H9 (cell line): ENCODE measurements around the gene KRTAP9-6. TPM values are rescaled to one million over a fixed set of nuclear protein-coding genes. Genes with fewer than 3 reads are reported as not detected.

Experiments
- DNase-seq: peaks from one replicate; pipeline ENCODE4 v3.0.0-alpha.2; 2017
- H2AFZ ChIP-seq: one replicate; pipeline ENCODE4 v1.6.1; 2013; ENCODE audit warnings: mild to moderate bottlenecking, low read length, control low read depth, moderate library complexity
- H2AK5ac ChIP-seq: 2 replicates; pipeline ENCODE4 v1.6.1; 2013; ENCODE audit warnings: low read length, control low read depth, mixed read lengths; ENCODE audit not compliant: insufficient read length
- H2BK120ac ChIP-seq: one replicate; pipeline ENCODE4 v1.6.1; 2013; ENCODE audit warnings: low read depth, mild to moderate bottlenecking, low read length, control low read depth, inconsistent platforms; ENCODE audit not compliant: poor library complexity, severe bottlenecking
- H2BK12ac ChIP-seq: 2 replicates; pipeline ENCODE4 v1.6.1; 2013; ENCODE audit warnings: low read length, control low read depth, mixed read lengths, low read depth; ENCODE audit not compliant: insufficient read length
- H2BK15ac ChIP-seq: 2 replicates; pipeline ENCODE4 v1.6.1; 2013; ENCODE audit warnings: low read depth, low read length, control low read depth
- H2BK20ac ChIP-seq: one replicate; pipeline ENCODE4 v1.6.1; 2013; ENCODE audit warnings: low read depth, mild to moderate bottlenecking, low read length, control low read depth, inconsistent platforms; ENCODE audit not compliant: poor library complexity, severe bottlenecking
- H2BK5ac ChIP-seq: 2 replicates; pipeline ENCODE4 v1.6.1; 2013; ENCODE audit warnings: low read length, control low read depth, mixed read lengths; ENCODE audit not compliant: insufficient read length
- H3K14ac ChIP-seq: 2 replicates; pipeline ENCODE4 v1.6.1; 2013; ENCODE audit warnings: low read length, control low read depth; ENCODE audit not compliant: insufficient read depth
- H3K18ac ChIP-seq: 2 replicates; pipeline ENCODE4 v1.6.1; 2013; ENCODE audit warnings: low read depth, mild to moderate bottlenecking, mixed read lengths, low read length, control low read depth; ENCODE audit not compliant: insufficient read length
- H3K23ac ChIP-seq: 2 replicates; pipeline ENCODE4 v1.6.1; 2013; ENCODE audit warnings: low read length, control low read depth, mixed read lengths, low read depth; ENCODE audit not compliant: insufficient read length
- H3K23me2 ChIP-seq: 2 replicates; pipeline ENCODE4 v1.6.1; 2013; ENCODE audit warnings: low read depth, mild to moderate bottlenecking, mixed read lengths, low read length, control low read depth; ENCODE audit not compliant: insufficient read length, poor library complexity, severe bottlenecking
- H3K27ac ChIP-seq: 2 replicates; pipeline ENCODE4 v1.5.1; 2013; ENCODE audit warnings: low read length, control low read depth, mixed read lengths, low read depth; ENCODE audit not compliant: insufficient read length
- H3K27me3 ChIP-seq: 2 replicates; pipeline ENCODE4 v1.6.1; 2013; ENCODE audit warnings: low read length, control low read depth, inconsistent platforms; ENCODE audit not compliant: insufficient read depth
- H3K4ac ChIP-seq: 2 replicates; pipeline ENCODE4 v1.6.1; 2013; ENCODE audit warnings: low read depth, mild to moderate bottlenecking, control low read depth, inconsistent platforms, low read length, moderate library complexity
- H3K4me1 ChIP-seq: 2 replicates; pipeline ENCODE4 v1.6.1; 2013; ENCODE audit warnings: low read length, control low read depth, inconsistent platforms; ENCODE audit not compliant: insufficient read depth
- H3K4me2 ChIP-seq: 2 replicates; pipeline ENCODE4 v1.6.1; 2013; ENCODE audit warnings: low read length, control low read depth, mixed read lengths; ENCODE audit not compliant: insufficient read length, insufficient read depth
- H3K56ac ChIP-seq: 2 replicates; pipeline ENCODE4 v1.6.1; 2013; ENCODE audit warnings: low read depth, mild to moderate bottlenecking, mixed read lengths, low read length, control low read depth; ENCODE audit not compliant: insufficient read length
- H3K79me1 ChIP-seq: 2 replicates; pipeline ENCODE4 v1.6.1; 2013; ENCODE audit warnings: low read depth, mild to moderate bottlenecking, moderate library complexity, low read length, control low read depth, inconsistent platforms; ENCODE audit not compliant: insufficient read depth, poor library complexity, severe bottlenecking
- H3K79me2 ChIP-seq: 2 replicates; pipeline ENCODE4 v1.6.1; 2013; ENCODE audit warnings: low read length, control low read depth, inconsistent platforms; ENCODE audit not compliant: insufficient read depth
- H3K9ac ChIP-seq: 2 replicates; pipeline ENCODE4 v1.6.1; 2013; ENCODE audit warnings: low read length, control low read depth, mixed read lengths; ENCODE audit not compliant: insufficient read length; ENCODE audit errors: extremely low read depth
- H3K9me3 ChIP-seq: one replicate; pipeline ENCODE4 v1.6.1; 2013; ENCODE audit warnings: low read depth, low read length, inconsistent platforms; ENCODE audit not compliant: control insufficient read depth
- H3T11ph ChIP-seq: one replicate; pipeline ENCODE4 v1.6.1; 2013; ENCODE audit warnings: mild to moderate bottlenecking, low read length, control low read depth, inconsistent platforms
- H4K20me1 ChIP-seq: one replicate; pipeline ENCODE4 v1.6.1; 2013; ENCODE audit not compliant: control insufficient read depth, insufficient read length, insufficient read depth
- H4K5ac ChIP-seq: 2 replicates; pipeline ENCODE4 v1.6.1; 2013; ENCODE audit warnings: low read depth, mild to moderate bottlenecking, mixed read lengths, low read length, control low read depth; ENCODE audit not compliant: insufficient read length
- H4K8ac ChIP-seq: replicated peaks from 2 replicates; pipeline ENCODE4 v1.6.1; 2013; ENCODE audit warnings: low read length, control low read depth, mixed read lengths, low read depth; ENCODE audit not compliant: insufficient read length
- H4K91ac ChIP-seq: 2 replicates; pipeline ENCODE4 v1.6.1; 2013; ENCODE audit warnings: low read depth, mild to moderate bottlenecking, moderate library complexity, mixed read lengths, low read length, control low read depth; ENCODE audit not compliant: insufficient read length
- H3K27ac Mint-ChIP-seq, 3 experiments: 2 replicates in 2 of 3; 3 replicates in 1 of 3; pipeline ENCODE4 v1.8.0; 2020 to 2021; ENCODE audit warnings: mixed read lengths in 3 of 3, mild to moderate bottlenecking in 1 of 3, moderate library complexity in 1 of 3
- H3K27me3 Mint-ChIP-seq: 2 replicates; pipeline ENCODE4 v1.8.0; 2021; ENCODE audit warnings: low read depth, mild to moderate bottlenecking, moderate library complexity, mixed read lengths
- H3K36me3 Mint-ChIP-seq, 3 experiments: 2 replicates in 2 of 3; 3 replicates in 1 of 3; pipeline ENCODE4 v1.8.0; 2020 to 2021; ENCODE audit warnings: low read depth in 3 of 3, mixed read lengths in 3 of 3; ENCODE audit not compliant: insufficient read depth in 1 of 3
- H3K4me1 Mint-ChIP-seq, 2 experiments: 2 replicates each; pipeline ENCODE4 v1.8.0; 2020; ENCODE audit warnings: mixed read lengths in 2 of 2
- H3K4me3 Mint-ChIP-seq, 2 experiments: 2 replicates in 1 of 2; 3 replicates in 1 of 2; pipeline ENCODE4 v1.8.0; 2020 to 2021; ENCODE audit warnings: mild to moderate bottlenecking in 2 of 2, mixed read lengths in 2 of 2, moderate library complexity in 1 of 2
- H3K9me3 Mint-ChIP-seq, 2 experiments: 2 replicates in 1 of 2; 3 replicates in 1 of 2; pipeline ENCODE4 v1.8.0; 2020; ENCODE audit warnings: mild to moderate bottlenecking in 2 of 2, mixed read lengths in 2 of 2, moderate library complexity in 1 of 2
- CTCF ChIP-seq: fragments of 200-600 bp; sonication (generic); conservative IDR thresholded peaks from 3 replicates; pipeline ENCODE4 v1.8.0; 2021; ENCODE audit warnings: antibody characterized with exemption, mild to moderate bottlenecking
- WGBS: extraction: QIAGEN DNeasy Blood & Tissue Kit; methylation state at CpG from one replicate; pipeline ENCODE4 v1.1.7; 2013; ENCODE audit warnings: missing lambda C conversion rate, low lambda C conversion rate, mixed read lengths; ENCODE audit not compliant: insufficient read length; ENCODE audit errors: extremely low coverage; 5-methylcytosine and 5-hydroxymethylcytosine counted together
- total RNA-seq: library from RNA; stranded (reverse); gene quantifications from 2 replicates; pipeline ENCODE4 v1.2.1, GENCODE V29; 2021

KRTAP9-6 gene
- total RNA-seq, 1 experiment from 2014 or later, result not detected

- H3K79me1 ChIP-seq, result no peaks in the 10 kb centered on the region
- H3K18ac ChIP-seq, result no peak overlapping the region
- Mint-ChIP-seq H3K27me3 (peaks cover 7% of the 10 kb centered on the region), H3K9me3 (peaks cover 0 to 2% of the 10 kb centered on the region in 2 experiments; a peak in 1 of 5 replicates), H3K4me1 (peaks cover 0 to 7% of the 10 kb centered on the region in 2 experiments; a peak in 1 of 4 replicates), H3K27ac (no peak overlapping the region), H3K4me3 (no peak overlapping the region), H3K36me3 (no peaks in the 10 kb centered on the region)
- no peak overlapping the region; the same call in 1 of the 2 replicates for H3K14ac ChIP-seq
- H2BK5ac ChIP-seq, result no peak overlapping the region
- H3K4me2 ChIP-seq, result no peak overlapping the region
- H4K20me1 ChIP-seq, result no peaks in the 10 kb centered on the region
- H2BK15ac ChIP-seq, result no peak overlapping the region
- no peaks in the 10 kb centered on the region for H3K9me3 ChIP-seq
- H3K4me1 ChIP-seq, result no peaks in the 10 kb centered on the region
- H2AK5ac ChIP-seq, result no peak overlapping the region
- H2AFZ ChIP-seq, result no peak overlapping the region
- no peak overlapping the region for H4K5ac ChIP-seq
- no peaks in the 10 kb centered on the region for H3K79me2 ChIP-seq
- no CpG with 5 or more reads among the region's 4 CpGs for WGBS
- no peak overlapping the region for H3T11ph ChIP-seq
- H3K56ac ChIP-seq, result no peak overlapping the region
- H3K4ac ChIP-seq, result no peak overlapping the region
- DNase-seq, result no peak
- H4K91ac ChIP-seq, result no peak overlapping the region
- TF ChIP-seq CTCF, result no peak
- no peak overlapping the region for H3K9ac ChIP-seq
- H2BK20ac ChIP-seq, result no peak overlapping the region
- no peak overlapping the region for H2BK120ac ChIP-seq
- no peaks in the 10 kb centered on the region for H3K23me2 ChIP-seq
- H3K27me3 ChIP-seq, result no peaks in the 10 kb centered on the region
- H2BK12ac ChIP-seq, result no peak overlapping the region
- H4K8ac ChIP-seq, result no peak overlapping the region
- no peak overlapping the region for H3K23ac ChIP-seq
- no peak overlapping the region for H3K27ac ChIP-seq
Observed at GRCh38 chr17:41302981-41303380, 37.8 kb downstream of the KRTAP9-6 start.
